DMS114 treated with DMSO at 0.1 percent for 48 hours (cell line): Measurements from ENCODE around the gene PPFIBP1.
"Not testable (repeated sequence)": the region's sequence is repeated elsewhere in the genome, so short reads cannot be mapped to it uniquely, and the experiment has no call there.

Source experiments
- DNase-seq: peaks from one replicate; lab custom pipeline; 2025; ENCODE audit not compliant: unreplicated experiment; lab: John Stamatoyannopoulos, UW

The PPFIBP1 gene

GRCh38 chr12:27703720-27704452 is 179.9 kb downstream of the PPFIBP1 start:
- DNase-seq: peak; percentile 73

GRCh38 chr12:27705263-27705662 is 181.3 kb downstream of the PPFIBP1 start:
- DNase-seq: no peak

- no peak for DNase-seq
Observed at GRCh38 chr12:27707216-27707615, 183.2 kb downstream of the PPFIBP1 start.

GRCh38 chr12:27709212-27709931 is 185.4 kb downstream of the PPFIBP1 start:
- DNase-seq: no peak

GRCh38 chr12:27709932-27710591 is 186.1 kb downstream of the PPFIBP1 start:
- DNase-seq: no peak

- DNase-seq: peak; percentile 89
Observed at GRCh38 chr12:27710592-27711316, 186.7 kb downstream of the PPFIBP1 start, which contains the start of gene MRPS35. Gene MRPS35 (plus strand): TSS chr12:27710832. CDS start chr12:27710844, 12 bp downstream.

GRCh38 chr12:27711317-27711682 is 187.3 kb downstream of the PPFIBP1 start:
- no peak for DNase-seq

GRCh38 chr12:27711967-27712366 is 188.0 kb downstream of the PPFIBP1 start:
- no peak for DNase-seq

GRCh38 chr12:27723212-27723611 is 199.2 kb downstream of the PPFIBP1 start:
- DNase-seq: no peak

GRCh38 chr12:27730097-27730588 is 206.1 kb downstream of the PPFIBP1 start:
- DNase-seq: no peak

- no peak for DNase-seq
Observed at GRCh38 chr12:27732281-27732680, 208.3 kb downstream of the PPFIBP1 start.

GRCh38 chr12:27733052-27733656 is 209.1 kb downstream of the PPFIBP1 start:
- DNase-seq: peak; percentile 30

GRCh38 chr12:27733791-27734190 is 209.8 kb downstream of the PPFIBP1 start:
- no peak for DNase-seq

GRCh38 chr12:27734321-27734720 is 210.3 kb downstream of the PPFIBP1 start:
- not testable (repeated sequence) for DNase-seq

GRCh38 chr12:27743601-27744000 is 219.6 kb downstream of the PPFIBP1 start:
- DNase-seq: no peak
